GM19397 (cell line): ENCODE results near the gene DIP2B.
A peak's percentile ranks its signal among the peaks of the same experiment; 100 is the strongest.
"Not testable (repeated sequence)": the region's sequence is repeated elsewhere in the genome, so short reads cannot be mapped to it uniquely, and the experiment has no call there.

ENCODE experiments used
- ATAC-seq: cut with Tn5 transposase; IDR thresholded peaks from one replicate; pipeline ENCODE4 v1.9.1; 2021; ENCODE audit warnings: mild to moderate bottlenecking, moderate library complexity; ENCODE audit not compliant: unreplicated experiment

The DIP2B gene

GRCh38 chr12:50764286-50765094 is 259.7 kb downstream of the DIP2B start:
- peak; percentile 50 for ATAC-seq

DNA sequence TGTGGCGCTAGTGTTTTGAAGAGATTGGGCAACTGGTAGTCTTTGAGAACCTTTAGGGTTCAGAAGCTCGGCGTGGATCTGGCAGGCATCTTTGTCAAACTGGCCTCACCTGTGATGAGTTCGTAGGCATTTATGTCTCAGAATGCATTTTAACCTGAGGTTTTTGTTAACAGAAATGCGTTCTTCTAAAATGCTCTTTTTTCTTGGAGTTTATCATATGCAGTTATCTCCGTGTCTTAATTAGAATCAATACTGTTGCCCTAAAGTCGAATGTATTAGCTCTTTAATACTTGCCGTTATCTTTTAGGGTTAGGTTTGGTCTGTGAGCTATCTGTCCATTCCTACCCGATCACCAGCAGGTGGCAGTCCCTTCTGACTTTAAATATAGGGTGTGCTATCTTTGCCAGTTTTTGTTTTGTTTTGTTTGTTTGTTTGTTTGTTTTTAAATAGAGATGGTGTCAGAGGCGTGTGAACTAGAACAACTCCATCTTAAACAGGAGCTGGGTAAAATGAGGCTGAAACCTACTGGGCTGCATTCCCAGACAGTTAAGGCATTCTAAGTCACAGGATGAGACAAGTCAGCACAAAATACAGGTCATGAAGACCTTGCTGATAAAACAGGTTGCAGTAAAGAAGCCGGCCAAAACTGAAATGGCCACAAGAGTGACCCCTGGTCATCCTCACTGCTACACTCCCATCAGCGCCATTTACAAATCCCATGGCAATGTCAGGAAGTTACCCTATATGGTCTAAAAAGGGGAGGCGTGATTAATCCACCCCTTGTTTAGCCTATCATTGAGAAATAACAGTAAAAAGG is 260.5 kb downstream of the DIP2B start:
- no peak for ATAC-seq

DNA sequence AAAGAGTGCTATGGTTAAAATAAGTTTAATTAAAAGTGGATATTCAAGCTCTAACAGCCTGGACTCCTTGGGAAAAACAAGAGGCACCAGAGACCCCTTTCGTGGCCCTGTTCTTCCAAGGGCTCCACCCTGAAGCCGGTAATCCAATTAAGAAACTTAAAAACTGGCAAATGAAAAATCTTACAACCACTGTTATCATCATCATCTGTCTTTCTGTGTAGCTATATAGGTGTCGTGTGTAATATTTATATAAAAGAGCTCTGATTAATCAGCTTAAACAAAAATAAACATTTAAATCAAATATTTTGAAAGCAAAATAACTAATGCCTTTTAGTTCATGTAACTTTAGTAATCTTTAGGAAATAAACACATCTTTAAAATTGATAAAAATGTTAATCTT is 263.6 kb downstream of the DIP2B start:
- ATAC-seq = no peak

DNA sequence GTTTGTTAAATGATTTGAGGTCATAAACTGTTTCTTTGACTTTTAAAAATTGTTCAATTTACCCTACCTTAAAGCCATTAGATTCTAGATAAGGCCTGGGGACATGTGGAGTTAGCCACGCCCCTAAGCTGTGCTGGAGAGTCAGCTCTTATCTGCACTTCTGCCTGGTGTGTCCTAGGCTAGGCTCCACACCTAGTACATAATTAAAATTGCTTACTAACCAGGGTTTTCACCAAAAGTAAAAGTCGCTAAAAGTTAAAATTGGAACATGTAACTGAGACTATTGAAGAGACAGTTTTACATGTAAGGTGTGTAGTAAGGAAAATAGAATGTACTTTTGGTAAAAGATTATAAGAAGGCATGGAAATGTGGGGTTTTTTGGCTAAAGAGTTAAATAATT is 264.0 kb downstream of the DIP2B start:
- ATAC-seq = not testable (repeated sequence)

- ATAC-seq = no peak
Observed at GRCh38 chr12:50771409-50771808, 266.6 kb downstream of the DIP2B start.

DNA sequence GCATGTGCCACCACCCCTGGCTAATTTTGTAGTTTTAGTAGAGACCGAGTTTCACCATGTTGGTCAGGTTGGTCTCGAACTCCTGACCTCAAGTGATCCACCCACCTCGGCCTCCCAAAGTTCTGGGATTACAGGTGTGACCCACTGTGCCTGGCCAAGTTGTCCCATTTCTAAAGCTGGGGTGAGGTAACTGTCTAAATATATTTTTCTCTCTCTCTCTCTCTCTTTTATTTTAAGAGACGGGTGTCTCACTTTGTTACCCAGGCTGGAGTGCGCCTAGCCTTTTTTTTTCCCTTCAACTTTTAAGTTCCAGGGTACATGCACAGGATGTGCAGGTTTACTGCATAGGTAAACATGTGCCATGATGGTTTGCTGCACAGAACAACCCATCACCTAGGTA is 267.7 kb downstream of the DIP2B start:
- ATAC-seq = no peak

GRCh38 chr12:50772877-50773276 is 268.1 kb downstream of the DIP2B start:
- no peak for ATAC-seq

GRCh38 chr12:50775251-50775650 is 270.5 kb downstream of the DIP2B start:
- no peak for ATAC-seq

DNA sequence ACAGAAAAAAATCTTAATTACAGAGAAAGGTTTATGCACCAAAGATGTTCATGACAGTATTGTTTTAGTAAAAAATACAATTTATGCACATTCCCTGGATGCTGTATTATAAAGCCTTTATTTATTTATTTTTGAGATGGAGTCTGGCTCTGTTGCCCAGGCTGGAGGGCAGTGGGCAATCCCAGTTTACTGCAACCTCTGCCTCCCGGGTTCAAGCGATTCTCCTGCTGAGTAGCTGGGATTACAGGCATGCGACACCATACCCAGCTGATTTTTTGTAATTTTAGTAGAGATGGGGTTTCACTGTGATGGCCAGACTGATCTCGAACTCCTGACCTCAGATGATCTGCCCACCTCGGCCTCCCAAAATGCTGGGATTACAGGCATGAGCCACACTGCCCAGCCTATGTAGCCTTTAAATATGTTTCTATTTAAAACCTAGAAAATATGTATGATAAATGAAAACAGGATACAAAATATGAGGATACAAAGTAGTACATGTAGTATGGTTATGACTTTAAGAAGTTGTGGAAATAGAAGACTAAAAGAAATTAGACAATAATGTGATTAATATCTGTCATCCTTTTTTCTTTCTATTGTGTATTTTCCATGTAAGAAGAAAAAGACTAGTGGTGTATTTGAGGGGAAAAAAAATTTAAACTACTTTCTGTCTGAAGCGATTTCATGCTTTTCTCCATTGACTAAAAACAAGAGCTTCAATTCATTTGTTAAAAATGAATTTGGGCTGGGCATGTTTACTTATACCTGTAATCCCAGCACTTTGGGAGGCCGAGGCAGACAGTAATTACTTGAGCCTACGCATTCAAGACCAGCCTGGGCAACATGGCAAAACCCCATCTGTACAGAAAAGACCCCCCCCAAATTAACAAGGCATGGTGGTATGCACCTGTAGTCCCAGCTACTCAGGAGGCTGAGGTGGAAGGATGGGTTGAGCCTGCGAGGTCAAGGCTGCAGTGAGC is 272.3 kb downstream of the DIP2B start:
- ATAC-seq = no peak

GRCh38 chr12:50778663-50779590 is 274.1 kb downstream of the DIP2B start:
- no peak for ATAC-seq

- no peak for ATAC-seq
Observed at GRCh38 chr12:50780013-50780412, 275.2 kb downstream of the DIP2B start.

- ATAC-seq = no peak
Observed at GRCh38 chr12:50784501-50784900, 279.7 kb downstream of the DIP2B start.

DNA sequence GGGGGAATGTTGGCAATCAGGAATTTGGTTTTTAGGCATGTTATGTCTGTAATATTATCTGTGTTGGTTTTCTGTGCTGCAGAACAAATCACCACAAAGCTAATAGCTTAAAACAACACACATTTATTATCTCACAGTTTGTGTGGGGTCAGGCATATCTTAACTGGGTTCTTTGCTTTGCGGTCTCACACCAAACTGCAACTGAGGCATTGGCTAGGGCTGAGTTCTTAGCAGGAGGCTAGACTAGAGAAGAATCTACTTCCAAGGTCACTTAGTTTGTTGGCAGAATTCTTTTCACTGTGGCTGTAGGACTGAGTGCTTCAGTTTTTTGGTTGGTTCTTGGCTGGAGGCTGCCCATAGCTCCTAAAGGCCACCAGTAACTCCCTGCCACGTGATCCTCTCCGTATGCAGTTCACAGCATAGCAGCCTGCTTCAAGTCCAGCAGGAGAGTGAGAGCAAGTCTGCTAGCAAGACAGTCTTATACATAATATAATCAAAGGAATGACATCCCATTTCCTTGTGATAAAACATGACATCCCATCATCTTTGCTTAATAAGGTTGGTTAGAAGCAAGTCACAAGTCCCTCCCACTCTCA is 280.7 kb downstream of the DIP2B start:
- no peak for ATAC-seq

- ATAC-seq = no peak
Observed at GRCh38 chr12:50786498-50787231, 281.9 kb downstream of the DIP2B start.

DNA sequence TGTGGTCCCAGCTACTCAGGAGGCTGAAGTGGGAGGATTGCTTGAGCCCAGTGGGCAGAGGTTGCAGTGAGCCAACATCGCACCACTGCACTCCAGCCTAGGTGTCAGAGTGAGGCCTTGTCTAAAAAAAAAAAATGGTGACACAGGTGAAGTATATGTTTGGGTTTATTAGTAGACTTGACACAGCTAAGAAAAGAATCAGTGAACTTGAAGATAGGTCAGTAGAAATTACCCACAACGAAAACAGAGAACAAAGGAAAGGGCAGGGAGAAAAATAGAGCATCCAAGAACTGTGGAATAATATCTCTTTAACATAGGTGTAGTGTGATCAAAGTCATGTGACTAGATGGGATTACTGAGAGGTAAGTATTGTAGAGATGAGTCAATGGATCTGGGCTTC is 282.8 kb downstream of the DIP2B start:
- no peak for ATAC-seq

- ATAC-seq = no peak
Observed at GRCh38 chr12:50788561-50788960, 283.8 kb downstream of the DIP2B start.

- no peak for ATAC-seq
Observed at GRCh38 chr12:50790081-50790480, 285.3 kb downstream of the DIP2B start.
